ENCODE data around the gene SETD4.
"Not testable (repeated sequence)": the region's sequence is repeated elsewhere in the genome, so short reads cannot be mapped to it uniquely, and the experiment has no call there.

SETD4 gene

DNA sequence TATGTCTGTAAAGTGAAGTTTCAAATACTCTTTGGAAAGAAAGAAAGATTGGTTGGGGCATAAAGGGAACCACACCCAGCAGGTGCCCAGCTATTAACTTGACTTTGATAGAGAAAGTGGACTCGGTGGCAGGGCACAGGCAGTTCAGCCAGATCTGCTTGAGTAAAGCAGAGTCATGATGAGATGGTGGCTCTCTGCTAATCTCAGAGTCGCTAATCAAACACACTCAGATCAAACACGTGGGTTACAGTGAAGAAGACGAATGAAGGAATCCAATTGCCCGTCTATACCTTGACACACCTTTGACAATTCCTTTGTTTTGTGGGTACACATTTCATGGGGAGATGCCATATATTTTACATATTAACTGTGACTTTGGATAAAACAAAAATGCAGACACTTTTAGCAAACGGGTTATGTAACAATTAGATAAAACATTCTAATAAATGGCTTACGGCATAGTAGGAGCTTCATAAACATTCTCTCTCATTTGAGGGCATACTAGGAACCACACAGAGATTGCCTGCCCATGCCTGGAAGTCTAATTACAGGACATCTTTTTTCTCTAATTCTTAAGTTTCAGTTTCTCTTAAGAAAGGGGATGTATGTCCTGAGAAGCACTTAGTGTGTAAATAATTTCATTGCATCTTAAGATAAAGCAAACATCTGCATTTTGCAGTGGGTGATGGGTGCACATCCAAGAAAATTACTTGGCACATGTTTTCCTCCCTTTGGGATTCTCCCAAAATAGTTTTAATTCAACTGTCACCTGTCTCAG, 16.7 kb upstream of the SETD4 start:
- no peak overlapping the region for H3K4me3 ChIP-seq (ENCODE audit: low read depth, low read length)
- no peak for DNase-seq (ENCODE audit: low read depth)

DNA sequence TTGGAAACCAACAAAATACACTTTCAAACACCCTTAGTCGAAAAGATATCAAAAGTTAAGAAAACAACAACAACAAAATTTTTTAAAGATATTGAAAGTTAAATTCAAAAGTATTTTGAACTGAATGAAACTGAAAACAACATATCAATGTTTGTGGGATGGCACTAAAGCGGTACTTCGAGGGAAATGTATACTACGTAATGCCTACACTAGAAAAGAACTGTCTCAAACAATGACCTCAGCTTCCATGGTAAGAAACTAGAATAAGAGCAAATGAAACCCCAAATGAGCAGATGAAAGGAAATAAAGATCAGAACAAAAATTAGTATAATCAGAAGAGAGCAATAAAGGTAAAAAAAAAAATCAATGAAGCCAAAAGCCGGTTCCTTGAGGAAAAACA, 15.6 kb upstream of the SETD4 start:
- TF ChIP-seq, protein P1, sequence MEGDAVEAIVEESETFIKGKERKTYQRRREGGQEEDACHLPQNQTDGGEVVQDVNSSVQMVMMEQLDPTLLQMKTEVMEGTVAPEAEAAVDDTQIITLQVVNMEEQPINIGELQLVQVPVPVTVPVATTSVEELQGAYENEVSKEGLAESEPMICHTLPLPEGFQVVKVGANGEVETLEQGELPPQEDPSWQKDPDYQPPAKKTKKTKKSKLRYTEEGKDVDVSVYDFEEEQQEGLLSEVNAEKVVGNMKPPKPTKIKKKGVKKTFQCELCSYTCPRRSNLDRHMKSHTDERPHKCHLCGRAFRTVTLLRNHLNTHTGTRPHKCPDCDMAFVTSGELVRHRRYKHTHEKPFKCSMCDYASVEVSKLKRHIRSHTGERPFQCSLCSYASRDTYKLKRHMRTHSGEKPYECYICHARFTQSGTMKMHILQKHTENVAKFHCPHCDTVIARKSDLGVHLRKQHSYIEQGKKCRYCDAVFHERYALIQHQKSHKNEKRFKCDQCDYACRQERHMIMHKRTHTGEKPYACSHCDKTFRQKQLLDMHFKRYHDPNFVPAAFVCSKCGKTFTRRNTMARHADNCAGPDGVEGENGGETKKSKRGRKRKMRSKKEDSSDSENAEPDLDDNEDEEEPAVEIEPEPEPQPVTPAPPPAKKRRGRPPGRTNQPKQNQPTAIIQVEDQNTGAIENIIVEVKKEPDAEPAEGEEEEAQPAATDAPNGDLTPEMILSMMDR (conservative IDR thresholded peaks at IDR 0.05; ENCODE audit: low read depth, low read length): no peak
- no peak for DNase-seq (ENCODE audit: low read depth)
- no peak overlapping the region for H3K4me3 ChIP-seq (ENCODE audit: low read depth, low read length)

More for the DNA sequence above, 16.7 kb upstream of the SETD4 start:
- TF ChIP-seq, protein P1 (conservative IDR thresholded peaks at IDR 0.05; ENCODE audit: low read depth, low read length): no peak

DNA sequence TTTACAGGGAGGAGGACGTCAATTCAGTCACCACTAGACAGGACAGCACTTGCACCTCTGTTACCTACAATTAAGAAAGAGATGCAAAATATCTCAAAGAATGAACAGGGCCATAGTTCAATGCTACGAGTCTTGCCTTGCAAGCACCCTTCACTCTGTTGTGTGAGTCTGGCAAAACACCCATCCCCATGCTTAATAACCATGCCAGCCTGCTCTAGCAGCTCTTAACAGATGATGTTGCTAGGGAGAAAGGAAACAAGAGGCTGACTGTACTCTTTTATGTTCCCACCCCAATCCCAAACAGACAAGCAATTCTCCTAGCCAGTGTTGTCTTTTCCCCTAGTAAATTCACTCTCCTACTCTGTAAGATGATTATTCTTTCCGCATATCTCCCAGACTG, 14.8 kb upstream of the SETD4 start:
- TF ChIP-seq, protein P1 (conservative IDR thresholded peaks at IDR 0.05; ENCODE audit: low read depth, low read length): no peak
- no peak for DNase-seq (ENCODE audit: low read depth)
- no peak overlapping the region for H3K4me3 ChIP-seq (ENCODE audit: low read depth, low read length)

DNA sequence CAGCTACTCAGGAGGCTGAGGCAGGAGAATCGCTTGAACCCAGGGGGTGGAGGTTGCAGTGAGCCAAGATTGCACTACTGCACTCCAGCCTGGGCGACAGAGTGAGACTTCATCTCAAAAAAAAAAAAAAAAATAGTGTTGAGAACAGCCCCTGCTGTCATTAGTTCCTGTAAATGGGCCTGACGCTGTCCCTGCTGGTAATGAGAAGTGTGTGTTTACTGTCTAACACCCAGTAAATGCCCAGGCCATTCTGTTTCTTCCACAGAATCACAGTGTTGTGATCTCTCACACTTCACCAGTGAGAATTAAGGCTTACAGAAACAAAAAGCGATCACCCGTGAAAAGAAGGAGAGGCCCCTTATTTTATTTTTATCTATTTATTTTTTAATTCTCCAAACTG, 13.6 kb upstream of the SETD4 start:
- DNase-seq (ENCODE audit: low read depth); H3K4me3 ChIP-seq (ENCODE audit: low read depth, low read length): not testable (repeated sequence)

DNA sequence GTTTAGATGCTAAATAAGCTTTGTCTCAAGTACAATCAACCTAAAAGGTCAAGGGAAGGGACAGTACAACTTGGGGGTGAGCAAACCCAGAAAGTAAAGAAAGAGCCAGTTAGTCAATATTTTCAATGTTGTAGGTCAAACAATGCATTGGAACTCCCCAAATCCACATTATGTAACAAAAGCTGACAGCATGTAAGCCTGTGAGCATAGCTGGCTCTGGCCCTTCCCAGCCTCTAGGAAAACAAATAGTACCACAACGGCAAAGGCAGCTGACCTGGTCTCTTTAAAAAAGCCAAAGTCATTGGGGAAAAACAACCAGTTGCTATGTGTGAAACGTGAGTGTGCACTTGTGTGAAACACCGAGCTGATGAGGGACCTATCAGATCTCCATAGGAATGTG, 12.9 kb upstream of the SETD4 start:
- DNase-seq (ENCODE audit: low read depth): no peak
- H3K4me3 ChIP-seq (ENCODE audit: low read depth, low read length): no peak overlapping the region
- TF ChIP-seq, protein P1 (conservative IDR thresholded peaks at IDR 0.05; ENCODE audit: low read depth, low read length): no peak

DNA sequence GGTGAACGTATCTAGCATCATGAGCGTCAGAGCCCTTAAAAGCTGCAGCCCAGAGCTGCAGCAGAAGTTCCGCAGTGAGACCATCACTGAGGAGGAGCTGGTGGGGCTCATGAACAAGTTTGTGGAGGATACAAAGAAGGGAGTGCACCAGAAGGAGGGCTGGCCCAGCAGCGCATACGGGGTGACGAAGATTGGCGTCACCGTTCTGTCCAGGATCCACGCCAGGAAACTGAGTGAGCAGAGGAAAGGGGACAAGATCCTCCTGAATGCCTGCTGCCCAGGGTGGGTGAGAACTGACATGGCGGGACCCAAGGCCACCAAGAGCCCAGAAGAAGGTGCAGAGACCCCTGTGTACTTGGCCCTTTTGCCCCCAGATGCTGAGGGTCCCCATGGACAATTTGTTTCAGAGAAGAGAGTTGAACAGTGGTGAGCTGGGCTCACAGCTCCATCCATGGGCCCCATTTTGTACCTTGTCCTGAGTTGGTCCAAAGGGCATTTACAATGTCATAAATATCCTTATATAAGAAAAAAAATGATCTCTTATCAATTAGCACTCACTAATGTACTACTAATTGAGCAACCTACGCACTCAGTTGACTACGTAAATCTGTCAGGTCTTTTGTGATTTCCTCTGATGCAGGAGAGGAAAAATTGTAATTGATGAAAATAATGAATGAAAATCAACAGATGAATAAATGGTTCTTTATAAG, 12.3 kb upstream of the SETD4 start:
- no peak overlapping the region for H3K4me3 ChIP-seq (ENCODE audit: low read depth, low read length)
- TF ChIP-seq, protein P1 (conservative IDR thresholded peaks at IDR 0.05; ENCODE audit: low read depth, low read length): no peak
- DNase-seq (ENCODE audit: low read depth): no peak

DNA sequence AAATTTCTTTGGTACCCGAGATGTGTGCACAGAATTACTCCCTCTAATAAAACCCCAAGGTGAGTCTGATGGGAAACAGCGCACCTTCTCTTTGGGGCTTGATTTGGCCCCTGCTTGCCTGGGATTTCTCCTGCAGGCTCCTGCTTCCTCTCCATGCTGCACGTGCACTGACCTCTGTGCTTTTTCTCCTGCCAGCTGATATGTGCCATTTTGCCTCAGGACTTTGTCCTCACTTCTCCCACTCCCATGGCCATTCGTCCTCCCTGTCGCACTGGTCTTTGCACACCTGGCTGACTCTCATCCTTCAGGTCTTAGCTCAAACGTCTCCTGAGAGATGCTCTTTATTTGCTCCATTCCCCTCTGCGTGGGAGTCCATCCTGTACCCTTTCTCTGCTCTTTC, 10.7 kb upstream of the SETD4 start:
- TF ChIP-seq, protein P1 (conservative IDR thresholded peaks at IDR 0.05; ENCODE audit: low read depth, low read length): no peak
- H3K4me3 ChIP-seq (ENCODE audit: low read depth, low read length): no peak overlapping the region
- DNase-seq (ENCODE audit: low read depth): no peak
